Measurements from ENCODE around the gene MRPS5.

The MRPS5 gene

GRCh38 chr2:95053543-95053942, 68.1 kb downstream of the MRPS5 start:
- TF ChIP-seq CTCF (conservative IDR thresholded peaks at IDR 0.05; ENCODE audit: control insufficient read depth, insufficient read depth, low read depth, low read length), result no peak
- DNase-seq (ENCODE audit: low read depth), result no peak

GRCh38 chr2:95052804-95053479, 68.7 kb downstream of the MRPS5 start:
- no peak for DNase-seq (ENCODE audit: low read depth)
- no peak for TF ChIP-seq CTCF (conservative IDR thresholded peaks at IDR 0.05; ENCODE audit: control insufficient read depth, insufficient read depth, low read depth, low read length)
- no peak overlapping the region for H3K4me3 ChIP-seq (ENCODE audit: control insufficient read depth, low read depth, low read length)

More at GRCh38 chr2:95053543-95053942, 68.1 kb downstream of the MRPS5 start:
- H3K4me3 ChIP-seq (ENCODE audit: control insufficient read depth, low read depth, low read length), result no peak overlapping the region

GRCh38 chr2:95052307-95052706, 69.3 kb downstream of the MRPS5 start:
- TF ChIP-seq CTCF (conservative IDR thresholded peaks at IDR 0.05; ENCODE audit: control insufficient read depth, insufficient read depth, low read depth, low read length), result no peak
- DNase-seq (ENCODE audit: low read depth), result no peak
- no peak overlapping the region for H3K4me3 ChIP-seq (ENCODE audit: control insufficient read depth, low read depth, low read length)

GRCh38 chr2:95051626-95052025, 70.0 kb downstream of the MRPS5 start:
- no peak for DNase-seq (ENCODE audit: low read depth)
- TF ChIP-seq CTCF (conservative IDR thresholded peaks at IDR 0.05; ENCODE audit: control insufficient read depth, insufficient read depth, low read depth, low read length), result no peak
- no peak overlapping the region for H3K4me3 ChIP-seq (ENCODE audit: control insufficient read depth, low read depth, low read length)

GRCh38 chr2:95050385-95051300, 71.0 kb downstream of the MRPS5 start:
- no peak overlapping the region for H3K4me3 ChIP-seq (ENCODE audit: control insufficient read depth, low read depth, low read length)
- TF ChIP-seq CTCF (conservative IDR thresholded peaks at IDR 0.05; ENCODE audit: control insufficient read depth, insufficient read depth, low read depth, low read length), result no peak
- no peak for DNase-seq (ENCODE audit: low read depth)

GRCh38 chr2:95049961-95050360, 71.6 kb downstream of the MRPS5 start:
- no peak for TF ChIP-seq CTCF (conservative IDR thresholded peaks at IDR 0.05; ENCODE audit: control insufficient read depth, insufficient read depth, low read depth, low read length)
- DNase-seq (ENCODE audit: low read depth), result no peak
- H3K4me3 ChIP-seq (ENCODE audit: control insufficient read depth, low read depth, low read length), result no peak overlapping the region

Measured in fibroblast of mammary gland (primary cell).